WI38 (cell line): ENCODE measurements around the gene BABAM1.

ENCODE experiments used
- H3K4me3 ChIP-seq: 2 replicates; pipeline ENCODE4 v1.5.1; 2011; ENCODE audit warnings: low read depth, mild to moderate bottlenecking, control low read depth, low read length
- CTCF ChIP-seq: IDR thresholded peaks from 2 replicates; pipeline ENCODE4 v1.5.1; 2012; ENCODE audit warnings: low read depth, mild to moderate bottlenecking, control low read depth, low read length

BABAM1 gene

DNA sequence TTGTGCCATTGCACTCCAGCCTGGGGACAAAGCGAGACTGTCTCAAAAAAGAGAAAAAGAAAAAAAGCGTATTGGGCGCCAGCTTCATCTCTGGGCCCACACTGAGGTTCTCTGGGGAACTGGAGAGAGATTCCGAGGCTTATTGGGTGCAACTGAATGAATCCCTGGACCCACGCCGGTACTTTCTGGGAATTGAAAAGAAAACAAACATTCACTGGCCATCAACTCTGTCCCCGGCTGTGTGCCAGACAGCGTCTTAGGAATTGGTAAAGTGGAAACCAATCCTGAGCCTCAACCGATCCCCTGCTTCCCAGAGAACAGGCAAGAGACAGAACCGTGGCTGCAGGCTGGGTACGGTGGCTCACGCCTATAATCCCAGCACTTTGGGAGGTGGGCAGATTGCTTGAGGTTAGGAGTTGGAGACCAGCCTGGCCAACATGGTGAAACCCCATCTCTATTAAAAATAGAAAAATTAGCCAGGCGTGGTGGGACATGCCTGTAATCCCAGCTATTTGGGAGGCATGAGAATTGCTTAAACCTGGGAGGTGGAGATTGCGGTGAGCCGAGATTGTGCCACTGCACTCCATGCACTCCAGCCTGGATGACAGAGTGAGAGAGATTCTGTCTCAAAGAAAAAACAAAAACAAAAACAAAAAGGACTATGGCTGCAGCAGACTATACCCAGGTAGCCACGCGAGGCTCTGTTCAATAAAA lies 58.8 kb downstream of the BABAM1 start:
- TF ChIP-seq CTCF = no peak
- no peak overlapping the region for H3K4me3 ChIP-seq

DNA sequence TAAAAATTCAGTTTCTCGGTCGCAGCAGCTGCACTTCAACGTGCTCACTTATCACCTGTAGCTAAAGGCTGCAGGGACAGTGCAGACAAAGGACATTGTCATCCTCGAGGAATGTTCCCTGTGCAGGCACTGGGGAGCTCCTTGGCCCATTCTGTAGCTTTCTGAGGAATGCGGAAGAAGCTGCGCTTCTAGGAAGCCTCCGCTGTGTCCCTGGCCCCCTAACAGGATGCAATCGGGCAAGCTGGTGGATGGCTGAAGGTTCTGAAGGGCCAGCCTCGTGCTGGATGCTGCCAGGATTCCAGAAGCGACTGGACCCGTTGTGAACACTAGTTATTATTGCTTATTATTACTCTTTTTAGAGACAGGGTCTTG lies 59.3 kb downstream of the BABAM1 start:
- H3K4me3 ChIP-seq = no peak overlapping the region
- no peak for TF ChIP-seq CTCF

GRCh38 chr19:17327068-17327653 lies 59.9 kb downstream of the BABAM1 start:
- no peak for TF ChIP-seq CTCF
- no peak overlapping the region for H3K4me3 ChIP-seq

- H3K4me3 ChIP-seq = no peak overlapping the region
- no peak for TF ChIP-seq CTCF
Measured at GRCh38 chr19:17327654-17328516, 60.6 kb downstream of the BABAM1 start.
